HCT116 (cell line): ENCODE results near the gene MPPED1. TPM values are rescaled to one million over a fixed set of nuclear protein-coding genes. Genes with fewer than 3 reads are reported as not detected.

Experiments used
- ATAC-seq: fragments of 200-7000 bp; cut with Tn5 transposase; 2 replicates; pipeline ENCODE4 v1.9.1; 2020; ENCODE audit warnings: mild to moderate bottlenecking, moderate library complexity
- BruUV-seq: library from RNA; stranded (reverse); fragments of 400-500 nt; replicated peaks from 2 replicates; lab custom pipeline; 2021; lab: Mats Ljungman, UMichigan
- CTCF ChIA-PET: fragments of 300-600 bp; sonication (Branson Sonifier 250); formaldehyde crosslinking; loops from one replicate; lab custom pipeline; 2021; ENCODE audit warnings: antibody characterized with exemption; lab: Charles Lee
- POLR2A ChIA-PET: fragments of 300-600, 350-600 bp; sonication (Branson Sonifier 250); formaldehyde crosslinking; loops from one replicate; lab custom pipeline; 2021; ENCODE audit warnings: antibody characterized with exemption; lab: Charles Lee
- RAD21 ChIA-PET, 2 experiments: fragments of 300-600 bp; sonication (Branson Sonifier 250); formaldehyde crosslinking; loops; one replicate each; lab custom pipeline; 2023; ENCODE audit warnings: low total read pairs in 2 of 2; ENCODE audit not compliant: uncharacterized antibody in 2 of 2, unreplicated experiment in 2 of 2, low non-redundant PET in 1 of 2; lab: Charles Lee
- DNase-seq: peaks from one replicate; pipeline ENCODE4 v3.0.0-alpha.2; 2010; ENCODE audit warnings: low read depth, low spot score
- H2AFZ ChIP-seq: fragments of 200-600 bp; shearing (Covaris generic), sonication (generic); 2 replicates; pipeline ENCODE4 v1.6.1; 2017; ENCODE audit warnings: low read depth, mixed run types, mixed read lengths, antibody characterized with exemption, low read length; ENCODE audit not compliant: poor library complexity, severe bottlenecking
- H3K27ac ChIP-seq: 2 replicates; pipeline ENCODE4 v1.5.1; 2012; ENCODE audit warnings: low read depth, low read length
- H3K27me3 ChIP-seq: fragments of 200-600 bp; sonication (generic); 2 replicates; pipeline ENCODE4 v1.6.1; 2016; ENCODE audit warnings: mixed run types, low read length, mixed read lengths; ENCODE audit not compliant: insufficient read depth
- H3K36me3 ChIP-seq, 2 experiments: fragments of 200-500 bp in 1 of 2; fragments of 200-600 bp in 1 of 2; sonication (Bioruptor generic) in 1 of 2; sonication (generic) in 1 of 2; 2 replicates each; pipeline versions ENCODE4 v1.5.1 to v1.6.1; 2014 to 2016; ENCODE audit warnings: low read length in 2 of 2, inconsistent platforms in 1 of 2, mixed read lengths in 1 of 2, mixed run types in 1 of 2; ENCODE audit not compliant: insufficient read depth in 2 of 2, control insufficient read depth in 1 of 2
- H3K4me1 ChIP-seq, 2 experiments: fragments of 200-600 bp in 1 of 2; sonication (generic) in 1 of 2; 2 replicates each; pipeline versions ENCODE4 v1.5.1 to v1.6.1; 2012 to 2017; ENCODE audit warnings: low read length in 2 of 2, inconsistent platforms in 1 of 2, mild to moderate bottlenecking in 1 of 2, mixed read lengths in 1 of 2, mixed run types in 1 of 2, moderate library complexity in 1 of 2; ENCODE audit not compliant: insufficient read depth in 2 of 2, control insufficient read depth in 1 of 2
- H3K4me2 ChIP-seq: fragments of 200-600 bp; sonication (generic); 2 replicates; pipeline ENCODE4 v1.6.1; 2017; ENCODE audit warnings: mixed run types, low read length, mixed read lengths
- H3K4me3 ChIP-seq, 2 experiments: fragments of 200-600 bp in 1 of 2; sonication (generic) in 1 of 2; replicated peaks in 1 of 2; 2 replicates each; pipeline ENCODE4 v1.5.1; 2011 to 2016; ENCODE audit warnings: low read length in 2 of 2, control low read depth in 1 of 2, low read depth in 1 of 2, mild to moderate bottlenecking in 1 of 2, mixed read lengths in 1 of 2, mixed run types in 1 of 2
- H3K79me2 ChIP-seq: fragments of 200-600 bp; sonication (generic); 2 replicates; pipeline ENCODE4 v1.6.1; 2017; ENCODE audit warnings: mild to moderate bottlenecking, mixed run types, low read length, moderate library complexity, mixed read lengths; ENCODE audit not compliant: insufficient read depth
- H3K9ac ChIP-seq: fragments of 200-600 bp; sonication (generic); 2 replicates; pipeline ENCODE4 v1.6.1; 2016; ENCODE audit warnings: low read length, mixed read lengths
- H3K9me2 ChIP-seq: fragments of 200-600 bp; sonication (generic), shearing (Covaris generic); 2 replicates; pipeline ENCODE4 v1.6.1; 2017; ENCODE audit warnings: mixed run types, mild to moderate bottlenecking, moderate library complexity; ENCODE audit not compliant: insufficient read depth
- H3K9me3 ChIP-seq, 2 experiments: fragments of 200-500 bp in 1 of 2; fragments of 200-600 bp in 1 of 2; sonication (Bioruptor generic) in 1 of 2; sonication (generic) in 1 of 2; 2 replicates each; pipeline ENCODE4 v1.6.1; 2014 to 2017; ENCODE audit warnings: low read length in 2 of 2, mixed read lengths in 2 of 2, inconsistent platforms in 1 of 2, low read depth in 1 of 2, mild to moderate bottlenecking in 1 of 2, mixed run types in 1 of 2, moderate library complexity in 1 of 2; ENCODE audit not compliant: control insufficient read depth in 1 of 2, insufficient read depth in 1 of 2
- H4K20me1 ChIP-seq: fragments of 200-600 bp; sonication (generic), shearing (Covaris generic); 2 replicates; pipeline ENCODE4 v1.6.1; 2017; ENCODE audit warnings: mixed run types, mild to moderate bottlenecking, moderate library complexity; ENCODE audit not compliant: insufficient read depth
- CTCF ChIP-seq, 3 experiments: fragments of 200-600 bp in 1 of 3; sonication (generic) in 1 of 3; IDR thresholded peaks in 2 of 3; conservative IDR thresholded peaks in 1 of 3; 2 replicates each; pipeline ENCODE4 v1.5.1; 2012 to 2017; ENCODE audit warnings: low read depth in 2 of 3, low read length in 2 of 3, antibody characterized with exemption in 1 of 3, borderline replicate concordance in 1 of 3, control low read depth in 1 of 3, mild to moderate bottlenecking in 1 of 3, mixed read lengths in 1 of 3, mixed run types in 1 of 3, moderate library complexity in 1 of 3; ENCODE audit not compliant: insufficient read depth in 1 of 3
- POLR2A ChIP-seq: IDR thresholded peaks from 2 replicates; pipeline ENCODE4 v1.7.0; 2011; ENCODE audit warnings: borderline replicate concordance; ENCODE audit not compliant: insufficient read depth, insufficient read length; ENCODE audit errors: extremely low read depth
- intact Hi-C: fragments of 100-400 bp; cut with micrococcal nuclease; formaldehyde crosslinking; loops from 2 replicates; pipeline ENCODE4 v1.10.0; 2022
- total RNA-seq: library from RNA; stranded (reverse); gene quantifications from one replicate; pipeline ENCODE4 v1.2.1, GENCODE V29; 2021; ENCODE audit not compliant: unreplicated experiment
- TF ChIP-seq, protein P1 (sequence below): IDR thresholded peaks from 2 replicates; pipeline ENCODE4 v1.6.1; 2012
- TF ChIP-seq, protein P2 (sequence below): IDR thresholded peaks from 2 replicates; pipeline ENCODE4 v1.6.1; 2011; ENCODE audit warnings: mild to moderate bottlenecking, low read length, moderate library complexity; ENCODE audit not compliant: insufficient replicate concordance; ENCODE audit errors: extremely low read depth

MPPED1 gene
- total RNA-seq, 1 experiment from 2014 or later: not detected

DNA sequence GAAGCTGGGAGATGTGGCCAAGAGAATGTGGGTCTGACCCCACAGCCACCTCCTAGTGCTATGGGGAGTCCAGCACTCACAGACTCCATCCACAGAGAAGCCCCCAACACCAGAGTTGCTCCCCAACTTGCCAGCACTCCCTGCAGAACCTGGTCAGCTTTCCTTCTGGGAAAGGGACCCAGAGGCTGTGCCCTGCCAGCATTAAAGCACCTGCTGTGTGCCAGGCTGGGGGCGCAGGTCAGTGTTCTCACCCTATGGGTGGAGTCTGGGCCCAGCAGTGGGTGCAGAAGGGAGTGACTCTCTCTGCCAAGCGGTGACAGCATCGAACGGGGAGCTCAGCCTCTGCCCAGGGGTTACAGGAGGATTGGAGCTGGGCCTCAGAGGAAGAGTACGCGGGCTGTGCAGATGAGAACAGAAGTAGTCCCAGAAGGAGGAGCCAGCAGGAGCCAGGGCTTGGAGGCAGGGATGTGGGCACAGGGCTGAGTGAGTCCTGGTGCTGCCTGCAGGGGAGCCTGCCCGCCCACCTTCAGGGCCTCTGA is 114.4 kb downstream of the MPPED1 start:
- intact Hi-C loops: no loop called here
- ATAC-seq (no peak), DNase-seq (no peak)
- H3K4me2 ChIP-seq: no peak overlapping the region
- no peaks in the 10 kb centered on the region for H4K20me1 ChIP-seq
- BruUV-seq: no TSS peak
- H3K4me1 ChIP-seq: 0 out of 4 replicates have a peak, but pooled peaks cover 0 to 2% of the 10 kb centered on the region in 2 experiments
- H3K36me3 ChIP-seq: no peaks in the 10 kb centered on the region
- CTCF ChIA-PET: no interaction called here
- no peak overlapping the region for H3K9ac ChIP-seq
- 0 out of 2 replicates have a peak, but pooled peaks cover 5% of the 10 kb centered on the region for H3K27me3 ChIP-seq
- H3K79me2 ChIP-seq: no peaks in the 10 kb centered on the region
- H3K4me3 ChIP-seq: no peak overlapping the region
- H2AFZ ChIP-seq: no peak overlapping the region
- RAD21 ChIA-PET: no interaction called here
- TF ChIP-seq, protein P1, sequence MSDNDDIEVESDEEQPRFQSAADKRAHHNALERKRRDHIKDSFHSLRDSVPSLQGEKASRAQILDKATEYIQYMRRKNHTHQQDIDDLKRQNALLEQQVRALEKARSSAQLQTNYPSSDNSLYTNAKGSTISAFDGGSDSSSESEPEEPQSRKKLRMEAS: no peak
- no peak for TF ChIP-seq POLR2A
- TF ChIP-seq CTCF (IDR thresholded peaks at IDR 0.05 in 2 of 3, conservative IDR thresholded peaks at IDR 0.05 in 1 of 3; ENCODE audit: borderline replicate concordance in 1 of 3, insufficient read depth in 1 of 3, low read depth in 2 of 3, low read length in 2 of 3): no peak
- TF ChIP-seq, protein P2, sequence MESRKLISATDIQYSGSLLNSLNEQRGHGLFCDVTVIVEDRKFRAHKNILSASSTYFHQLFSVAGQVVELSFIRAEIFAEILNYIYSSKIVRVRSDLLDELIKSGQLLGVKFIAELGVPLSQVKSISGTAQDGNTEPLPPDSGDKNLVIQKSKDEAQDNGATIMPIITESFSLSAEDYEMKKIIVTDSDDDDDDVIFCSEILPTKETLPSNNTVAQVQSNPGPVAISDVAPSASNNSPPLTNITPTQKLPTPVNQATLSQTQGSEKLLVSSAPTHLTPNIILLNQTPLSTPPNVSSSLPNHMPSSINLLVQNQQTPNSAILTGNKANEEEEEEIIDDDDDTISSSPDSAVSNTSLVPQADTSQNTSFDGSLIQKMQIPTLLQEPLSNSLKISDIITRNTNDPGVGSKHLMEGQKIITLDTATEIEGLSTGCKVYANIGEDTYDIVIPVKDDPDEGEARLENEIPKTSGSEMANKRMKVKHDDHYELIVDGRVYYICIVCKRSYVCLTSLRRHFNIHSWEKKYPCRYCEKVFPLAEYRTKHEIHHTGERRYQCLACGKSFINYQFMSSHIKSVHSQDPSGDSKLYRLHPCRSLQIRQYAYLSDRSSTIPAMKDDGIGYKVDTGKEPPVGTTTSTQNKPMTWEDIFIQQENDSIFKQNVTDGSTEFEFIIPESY: no peak
- H3K9me3 ChIP-seq: no peaks in the 10 kb centered on the region
- H3K9me2 ChIP-seq: no peaks in the 10 kb centered on the region
- POLR2A ChIA-PET: no interaction called here
- H3K27ac ChIP-seq: no peak overlapping the region
